CD4-positive, alpha-beta T cell treated with Interleukin-2 at 100 ng/mL for 4 hours (primary cell): ENCODE measurements around the gene MBNL1.

ENCODE experiments used
- DNase-seq: peaks from one replicate; pipeline ENCODE4 v3.0.0-alpha.2; 2020; ENCODE audit warnings: low spot score

MBNL1 gene

GRCh38 chr3:152253514-152253913 is 15.2 kb upstream of the MBNL1 start:
- no peak for DNase-seq

- no peak for DNase-seq
Observed at GRCh38 chr3:152254041-152254440, 14.7 kb upstream of the MBNL1 start.

GRCh38 chr3:152255290-152255689 is 13.4 kb upstream of the MBNL1 start:
- peak; percentile 44 for DNase-seq

GRCh38 chr3:152256851-152257562 is 11.7 kb upstream of the MBNL1 start:
- DNase-seq, result no peak

GRCh38 chr3:152257563-152258035 is 11.1 kb upstream of the MBNL1 start:
- DNase-seq, result peak; percentile 73

GRCh38 chr3:152258448-152259393 is 10.0 kb upstream of the MBNL1 start:
- DNase-seq, result peak; percentile 92

GRCh38 chr3:152259468-152259867 is 9.3 kb upstream of the MBNL1 start:
- peak; percentile 51 for DNase-seq

GRCh38 chr3:152260026-152260425 is 8.7 kb upstream of the MBNL1 start:
- no peak for DNase-seq

- DNase-seq, result no peak
Observed at GRCh38 chr3:152260529-152260928, 8.2 kb upstream of the MBNL1 start.

- DNase-seq, result no peak
Observed at GRCh38 chr3:152261329-152261728, 7.4 kb upstream of the MBNL1 start.

- DNase-seq, result no peak
Observed at GRCh38 chr3:152263711-152264110, 5.0 kb upstream of the MBNL1 start.

- DNase-seq, result no peak
Observed at GRCh38 chr3:152264378-152264777, 4.4 kb upstream of the MBNL1 start.

- DNase-seq, result no peak
Observed at GRCh38 chr3:152266221-152266995, 2.3 kb upstream of the MBNL1 start.

GRCh38 chr3:152267831-152268554 is 736 bp upstream of the MBNL1 start:
- no peak for DNase-seq

GRCh38 chr3:152269056-152269830 is 514 bp downstream of the MBNL1 start:
- peak; percentile 80 for DNase-seq

- peak; percentile 55 for DNase-seq
Observed at GRCh38 chr3:152269831-152270734, 1.4 kb downstream of the MBNL1 start.

GRCh38 chr3:152270937-152271336 is 2.2 kb downstream of the MBNL1 start:
- DNase-seq, result no peak

GRCh38 chr3:152271501-152272236 is 2.9 kb downstream of the MBNL1 start:
- no peak for DNase-seq

- DNase-seq, result peak; percentile 54
Observed at GRCh38 chr3:152272771-152273242, 4.1 kb downstream of the MBNL1 start.
